HL-60 (cell line): Measurements from ENCODE around the gene GALNT15.

Source experiments
- POLR2AphosphoS5 ChIP-seq: IDR thresholded peaks from 2 replicates; pipeline ENCODE4 v1.6.1; 2012; ENCODE audit warnings: low read depth
- SPI1 ChIP-seq: IDR thresholded peaks from 2 replicates; pipeline ENCODE4 v1.6.1; 2012; ENCODE audit warnings: low read depth, mild to moderate bottlenecking, borderline replicate concordance
- TF ChIP-seq, protein P1 (sequence below): IDR thresholded peaks from one replicate; pipeline ENCODE4 v1.5.1; 2011; ENCODE audit warnings: low read length, control low read depth, inconsistent platforms; ENCODE audit not compliant: insufficient read depth
- TF ChIP-seq, protein P2 (sequence below): IDR thresholded peaks from 2 replicates; pipeline ENCODE4 v1.6.1; 2012; ENCODE audit warnings: low read depth; ENCODE audit not compliant: insufficient replicate concordance

DNA sequence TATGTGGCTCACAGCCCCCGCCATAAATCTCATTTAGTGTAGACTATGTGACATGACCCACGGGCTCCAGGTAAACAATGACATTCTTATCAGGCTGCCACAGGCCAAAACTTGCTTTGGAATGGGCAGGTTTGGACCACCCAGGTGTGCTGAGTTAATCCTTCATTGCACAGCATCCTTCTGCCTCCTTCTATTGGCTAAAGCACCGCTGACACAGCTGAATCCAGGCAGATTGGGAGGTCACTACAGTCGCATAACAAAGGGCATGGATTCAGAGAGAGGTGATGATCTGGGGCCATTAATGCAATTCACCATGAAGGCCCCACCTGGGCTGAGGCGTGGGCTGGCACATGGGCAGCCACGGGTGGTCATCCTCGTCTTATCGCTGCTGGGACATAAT is 47.8 kb upstream of the GALNT15 start:
- TF ChIP-seq, protein P1, sequence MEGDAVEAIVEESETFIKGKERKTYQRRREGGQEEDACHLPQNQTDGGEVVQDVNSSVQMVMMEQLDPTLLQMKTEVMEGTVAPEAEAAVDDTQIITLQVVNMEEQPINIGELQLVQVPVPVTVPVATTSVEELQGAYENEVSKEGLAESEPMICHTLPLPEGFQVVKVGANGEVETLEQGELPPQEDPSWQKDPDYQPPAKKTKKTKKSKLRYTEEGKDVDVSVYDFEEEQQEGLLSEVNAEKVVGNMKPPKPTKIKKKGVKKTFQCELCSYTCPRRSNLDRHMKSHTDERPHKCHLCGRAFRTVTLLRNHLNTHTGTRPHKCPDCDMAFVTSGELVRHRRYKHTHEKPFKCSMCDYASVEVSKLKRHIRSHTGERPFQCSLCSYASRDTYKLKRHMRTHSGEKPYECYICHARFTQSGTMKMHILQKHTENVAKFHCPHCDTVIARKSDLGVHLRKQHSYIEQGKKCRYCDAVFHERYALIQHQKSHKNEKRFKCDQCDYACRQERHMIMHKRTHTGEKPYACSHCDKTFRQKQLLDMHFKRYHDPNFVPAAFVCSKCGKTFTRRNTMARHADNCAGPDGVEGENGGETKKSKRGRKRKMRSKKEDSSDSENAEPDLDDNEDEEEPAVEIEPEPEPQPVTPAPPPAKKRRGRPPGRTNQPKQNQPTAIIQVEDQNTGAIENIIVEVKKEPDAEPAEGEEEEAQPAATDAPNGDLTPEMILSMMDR, result no peak
- TF ChIP-seq POLR2AphosphoS5, result no peak
- TF ChIP-seq, protein P2, sequence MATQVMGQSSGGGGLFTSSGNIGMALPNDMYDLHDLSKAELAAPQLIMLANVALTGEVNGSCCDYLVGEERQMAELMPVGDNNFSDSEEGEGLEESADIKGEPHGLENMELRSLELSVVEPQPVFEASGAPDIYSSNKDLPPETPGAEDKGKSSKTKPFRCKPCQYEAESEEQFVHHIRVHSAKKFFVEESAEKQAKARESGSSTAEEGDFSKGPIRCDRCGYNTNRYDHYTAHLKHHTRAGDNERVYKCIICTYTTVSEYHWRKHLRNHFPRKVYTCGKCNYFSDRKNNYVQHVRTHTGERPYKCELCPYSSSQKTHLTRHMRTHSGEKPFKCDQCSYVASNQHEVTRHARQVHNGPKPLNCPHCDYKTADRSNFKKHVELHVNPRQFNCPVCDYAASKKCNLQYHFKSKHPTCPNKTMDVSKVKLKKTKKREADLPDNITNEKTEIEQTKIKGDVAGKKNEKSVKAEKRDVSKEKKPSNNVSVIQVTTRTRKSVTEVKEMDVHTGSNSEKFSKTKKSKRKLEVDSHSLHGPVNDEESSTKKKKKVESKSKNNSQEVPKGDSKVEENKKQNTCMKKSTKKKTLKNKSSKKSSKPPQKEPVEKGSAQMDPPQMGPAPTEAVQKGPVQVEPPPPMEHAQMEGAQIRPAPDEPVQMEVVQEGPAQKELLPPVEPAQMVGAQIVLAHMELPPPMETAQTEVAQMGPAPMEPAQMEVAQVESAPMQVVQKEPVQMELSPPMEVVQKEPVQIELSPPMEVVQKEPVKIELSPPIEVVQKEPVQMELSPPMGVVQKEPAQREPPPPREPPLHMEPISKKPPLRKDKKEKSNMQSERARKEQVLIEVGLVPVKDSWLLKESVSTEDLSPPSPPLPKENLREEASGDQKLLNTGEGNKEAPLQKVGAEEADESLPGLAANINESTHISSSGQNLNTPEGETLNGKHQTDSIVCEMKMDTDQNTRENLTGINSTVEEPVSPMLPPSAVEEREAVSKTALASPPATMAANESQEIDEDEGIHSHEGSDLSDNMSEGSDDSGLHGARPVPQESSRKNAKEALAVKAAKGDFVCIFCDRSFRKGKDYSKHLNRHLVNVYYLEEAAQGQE, result no peak
- TF ChIP-seq SPI1, result no peak
